Activated CD8-positive, alpha-beta memory T cell treated with anti-CD3 and anti-CD28 coated beads, Interleukin-2, amount 50 U/mL, for 24 hours (primary cell): ENCODE results near the gene NAV2.

Experiments used
- DNase-seq: peaks from one replicate; pipeline ENCODE4 v3.0.0-alpha.2; 2020; ENCODE audit errors: extremely low read depth

Gene NAV2

DNA sequence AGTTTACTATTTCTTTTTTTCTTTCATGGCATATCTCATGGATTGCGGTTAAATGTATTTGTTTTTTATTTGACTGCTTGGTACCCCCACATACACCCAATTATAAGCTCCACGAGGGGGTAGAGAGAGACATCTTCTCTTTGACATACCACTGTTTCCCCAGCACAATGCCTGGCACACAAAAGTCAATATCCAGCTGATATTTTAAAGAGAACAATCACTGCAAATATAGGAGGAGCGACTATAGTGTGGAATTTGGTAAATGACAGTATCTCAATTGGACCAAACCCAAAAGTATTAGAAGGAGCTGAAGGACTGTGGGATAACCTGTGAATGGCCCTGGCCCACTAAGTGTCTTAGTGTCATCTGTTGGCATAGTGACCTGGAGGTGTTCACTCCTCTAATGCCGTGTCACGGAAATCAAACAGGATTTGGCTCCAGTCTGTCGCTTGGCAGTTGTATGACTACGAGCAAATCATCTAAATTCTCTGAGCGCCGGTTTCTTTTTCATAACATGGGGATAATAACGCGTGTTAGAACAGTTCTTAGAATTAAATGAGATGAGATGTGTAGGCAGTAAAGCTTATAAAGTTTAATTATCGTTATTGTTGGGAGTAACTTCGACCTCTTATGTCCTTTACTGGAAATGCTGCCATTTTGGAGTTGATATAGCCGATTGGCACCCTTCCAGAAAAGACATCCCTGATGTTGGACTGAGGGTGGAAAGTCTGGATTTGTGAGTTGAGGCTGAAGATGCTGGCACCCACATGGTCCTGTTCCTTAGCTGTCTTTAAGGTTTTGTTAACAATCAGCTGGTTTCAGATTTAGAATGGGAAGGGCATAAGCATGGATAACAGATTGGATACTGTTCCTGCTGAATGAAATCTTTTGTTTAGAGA lies 303.1 kb downstream of the NAV2 start:
- DNase-seq: no peak

DNA sequence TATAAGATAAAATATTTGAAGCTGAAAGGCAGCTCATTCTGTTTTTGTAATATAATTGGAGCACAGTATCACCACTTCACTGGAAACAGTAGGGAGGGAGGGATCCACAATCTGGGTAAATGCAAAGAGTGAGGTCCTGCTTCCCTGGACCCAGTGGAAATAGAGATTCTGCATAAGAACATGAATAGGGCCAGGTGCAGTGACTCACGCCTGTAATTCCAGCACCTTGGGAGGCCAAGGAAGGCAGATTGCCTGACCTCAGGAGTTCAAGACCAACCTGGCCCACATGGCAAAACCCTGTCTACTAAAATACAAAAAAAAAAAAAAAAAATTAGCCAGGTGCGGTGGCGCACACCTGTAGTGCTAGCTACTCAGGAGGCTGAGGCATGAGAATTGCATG lies 303.9 kb downstream of the NAV2 start:
- no peak for DNase-seq

DNA sequence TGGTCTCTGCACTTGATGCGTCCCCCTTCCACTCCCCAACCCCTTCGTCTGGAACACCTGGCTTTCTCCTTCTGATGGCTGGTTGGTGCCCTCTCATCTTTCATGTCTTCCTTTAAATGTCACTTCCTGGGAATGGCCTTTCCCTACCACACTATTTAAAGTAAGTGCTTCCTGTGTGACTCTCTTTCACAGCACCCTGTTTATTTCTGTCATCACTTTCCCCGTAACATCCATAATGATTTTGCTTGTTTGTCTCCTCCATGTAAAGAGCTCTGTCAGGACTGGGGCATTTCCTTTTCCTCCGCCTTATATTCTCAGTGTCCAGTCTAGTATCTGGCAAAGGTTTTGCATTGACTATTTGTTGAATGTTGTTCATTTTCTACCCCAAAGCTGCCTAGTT lies 304.7 kb downstream of the NAV2 start:
- no peak for DNase-seq

DNA sequence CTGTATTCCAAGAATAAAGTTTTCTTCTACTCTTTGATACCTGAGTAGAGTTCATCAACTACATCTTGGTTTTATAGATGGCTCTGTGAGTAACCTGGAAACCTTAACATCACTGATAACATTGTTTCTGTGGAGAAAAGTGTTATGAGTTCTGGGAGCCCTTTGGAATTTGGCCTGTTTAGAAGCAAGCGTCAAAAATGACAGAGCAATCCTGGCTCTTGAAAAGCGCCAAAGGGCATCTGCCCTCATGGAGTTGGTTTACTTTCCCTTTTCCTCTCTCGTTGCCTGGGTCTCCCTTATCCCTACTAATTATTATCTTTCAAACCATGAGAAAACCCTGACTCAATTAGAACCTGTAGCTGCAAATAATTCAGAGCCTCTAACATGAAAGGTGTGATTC lies 307.6 kb downstream of the NAV2 start:
- DNase-seq: no peak

DNA sequence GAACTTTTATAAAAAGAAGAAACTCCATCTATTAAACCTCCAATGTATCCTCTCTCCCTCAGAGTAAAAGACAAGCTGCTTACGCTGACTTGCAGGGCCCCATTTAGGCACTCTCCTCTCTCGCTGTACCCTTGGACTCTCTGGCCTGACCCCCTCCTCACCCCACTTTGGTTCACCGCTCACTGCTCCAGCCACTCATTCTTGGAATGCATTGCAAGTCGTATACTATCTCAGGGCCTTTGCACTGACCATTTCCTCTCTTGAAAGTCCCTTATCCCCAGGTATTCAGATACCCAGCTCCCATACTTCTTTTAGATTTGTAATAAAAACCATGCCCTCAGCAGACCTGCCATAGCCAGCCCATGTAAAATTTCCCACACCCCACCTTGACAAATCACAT lies 308.1 kb downstream of the NAV2 start:
- DNase-seq: no peak

DNA sequence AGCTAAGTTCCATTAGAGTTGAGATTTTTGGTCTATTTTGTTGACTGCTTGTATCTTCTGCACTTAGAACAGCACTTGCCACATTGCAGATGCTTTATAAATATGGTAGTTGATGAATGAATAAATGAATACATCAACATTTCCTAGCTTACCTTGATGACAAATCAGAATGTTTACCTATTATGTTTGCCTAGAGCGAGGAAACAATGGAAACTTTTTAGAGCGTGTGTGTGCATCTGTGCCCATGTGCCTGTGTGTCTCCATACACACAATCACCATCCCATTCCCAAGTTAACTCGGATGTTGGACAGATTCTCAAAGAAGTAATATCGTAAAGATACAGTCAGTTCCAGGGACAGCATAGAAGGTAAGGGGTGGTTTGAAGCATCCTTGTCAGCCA lies 308.6 kb downstream of the NAV2 start:
- no peak for DNase-seq

DNA sequence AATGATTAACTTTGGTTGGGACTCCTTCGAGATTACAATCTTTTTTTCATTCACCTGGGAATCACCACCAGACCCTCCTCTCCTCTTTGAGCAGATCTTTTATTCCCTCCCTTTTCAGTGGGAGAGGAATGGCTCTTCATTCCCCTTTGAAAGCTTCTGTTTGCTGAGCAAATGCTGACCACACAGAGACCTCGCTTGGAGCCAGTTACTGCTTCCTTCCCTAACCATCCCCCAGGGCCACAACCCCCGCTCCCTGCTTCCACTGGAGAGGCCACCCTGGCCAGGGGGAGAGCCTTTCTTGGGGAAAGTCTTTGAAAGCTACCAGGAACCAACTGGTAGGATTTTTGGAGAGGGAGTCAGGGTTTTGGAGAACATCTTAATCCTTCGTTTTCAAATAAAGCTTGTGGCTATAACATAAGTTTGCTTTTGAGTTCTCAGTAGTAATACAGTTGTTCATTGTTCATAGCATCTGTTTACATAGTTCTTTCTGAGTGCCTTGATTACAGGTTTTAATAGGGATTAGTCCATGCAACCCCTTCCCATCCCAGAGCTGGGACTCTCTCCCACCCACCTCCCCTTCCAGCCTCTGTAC lies 309.2 kb downstream of the NAV2 start:
- DNase-seq: no peak

DNA sequence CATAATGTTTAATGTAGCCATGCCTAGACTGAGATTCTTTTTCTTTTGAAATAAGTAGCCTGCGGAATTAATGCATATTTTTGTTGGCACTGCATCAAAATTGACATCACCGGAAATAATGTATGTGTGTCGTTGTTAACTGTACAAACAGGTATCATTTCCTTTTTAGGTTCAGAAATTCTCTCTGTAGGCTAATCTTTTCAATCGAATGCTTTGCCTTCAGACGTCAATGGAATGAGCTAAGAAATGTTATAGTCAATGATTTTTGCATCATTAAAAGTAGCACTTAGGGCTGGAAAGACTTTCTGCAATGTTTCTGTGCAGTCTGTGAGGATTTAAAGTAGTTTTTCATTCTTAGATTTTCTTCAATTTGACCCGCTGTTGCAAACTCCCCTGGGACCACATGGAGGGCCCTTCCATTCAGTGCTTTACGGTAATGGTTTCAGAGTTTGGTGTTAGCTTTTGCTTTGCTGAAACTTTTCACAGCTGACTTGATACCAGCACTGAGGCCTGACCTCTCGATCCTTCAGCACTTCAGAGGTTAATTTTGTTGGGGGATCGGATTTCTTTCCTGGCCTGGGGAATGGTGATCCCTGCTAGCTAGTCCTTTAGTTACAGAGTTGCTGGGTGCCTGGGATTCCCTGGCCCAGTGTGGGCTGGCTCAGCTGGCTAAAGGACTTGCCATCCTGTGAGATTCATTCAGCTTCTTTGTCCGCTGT lies 309.9 kb downstream of the NAV2 start:
- no peak for DNase-seq

DNA sequence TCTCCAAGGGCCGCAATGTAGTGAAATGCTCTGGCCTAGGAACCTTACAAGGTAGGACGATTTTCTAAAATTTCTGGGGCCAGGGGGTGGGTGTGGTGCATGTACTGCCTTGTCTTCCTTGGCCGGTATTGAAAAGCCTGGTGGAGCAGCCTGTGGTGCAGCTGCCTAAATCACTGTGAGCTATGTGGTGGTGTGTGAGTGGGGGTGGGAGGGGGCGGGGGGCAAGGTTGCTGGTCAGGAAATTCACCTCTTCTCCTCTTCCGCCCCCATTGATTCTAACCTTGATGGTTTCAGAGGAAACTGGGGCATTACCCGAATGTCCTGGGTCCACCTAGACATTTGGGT lies 310.4 kb downstream of the NAV2 start:
- DNase-seq: no peak

DNA sequence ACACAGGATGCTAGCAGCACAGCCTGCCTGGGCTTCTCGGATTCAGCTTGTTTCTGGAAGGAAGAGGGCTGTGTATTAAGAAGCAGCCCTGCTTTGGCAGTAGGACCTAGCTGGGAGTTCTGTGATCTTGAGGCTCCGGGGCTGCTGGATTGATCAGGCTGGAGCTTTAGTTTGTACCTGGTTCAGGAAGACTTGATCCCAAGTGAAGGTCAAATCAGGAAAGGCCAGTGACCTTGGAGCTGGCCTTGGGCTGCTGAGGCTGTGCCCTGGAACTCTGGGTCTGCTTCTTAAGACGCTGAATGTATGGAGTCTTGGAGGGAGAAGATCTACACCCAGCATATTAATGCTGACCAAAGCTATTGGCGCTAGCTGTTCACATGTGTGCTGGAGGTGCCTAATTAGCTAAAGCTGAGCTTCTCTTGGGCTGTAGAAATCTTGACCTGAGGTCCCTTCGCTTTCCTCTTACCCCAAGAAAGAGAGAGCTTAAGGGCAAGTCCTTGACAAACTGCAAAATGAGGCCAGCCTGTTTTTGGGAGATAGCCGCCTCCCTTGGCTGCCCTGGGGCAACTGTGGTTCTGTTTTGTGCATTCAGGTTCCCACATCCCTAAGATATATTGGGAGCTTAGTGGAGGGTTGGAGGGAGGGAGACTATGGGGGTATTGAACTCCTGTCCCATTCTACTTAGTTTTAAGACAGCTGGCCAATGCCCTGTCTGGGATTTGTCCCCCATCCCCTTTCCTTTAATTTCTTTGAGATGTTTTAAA lies 311.7 kb downstream of the NAV2 start:
- DNase-seq: no peak

DNA sequence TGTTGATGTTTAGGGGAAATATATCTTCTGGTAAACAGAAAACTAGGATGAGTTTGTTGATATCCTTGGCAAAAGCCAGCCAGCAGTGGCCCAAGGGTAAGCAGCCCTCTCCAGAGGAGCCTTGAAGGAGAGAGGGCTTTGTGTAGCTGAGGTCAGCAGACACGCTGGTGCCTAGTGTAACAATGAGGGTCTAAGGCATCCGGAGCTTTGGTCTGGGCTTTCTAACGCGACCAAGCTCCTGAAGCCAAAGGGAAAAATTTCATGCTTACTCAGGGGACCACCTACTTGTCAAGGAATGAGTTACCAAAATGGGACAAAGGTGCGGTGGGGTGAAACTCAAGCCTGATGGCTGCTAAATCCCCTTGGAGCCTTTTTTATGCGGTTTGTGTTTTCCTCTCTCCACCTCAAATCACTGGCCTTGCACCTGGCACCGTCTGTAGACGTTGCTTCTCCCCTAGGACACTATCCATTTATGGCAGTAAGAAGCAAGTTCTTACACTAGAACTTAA lies 312.7 kb downstream of the NAV2 start:
- no peak for DNase-seq

DNA sequence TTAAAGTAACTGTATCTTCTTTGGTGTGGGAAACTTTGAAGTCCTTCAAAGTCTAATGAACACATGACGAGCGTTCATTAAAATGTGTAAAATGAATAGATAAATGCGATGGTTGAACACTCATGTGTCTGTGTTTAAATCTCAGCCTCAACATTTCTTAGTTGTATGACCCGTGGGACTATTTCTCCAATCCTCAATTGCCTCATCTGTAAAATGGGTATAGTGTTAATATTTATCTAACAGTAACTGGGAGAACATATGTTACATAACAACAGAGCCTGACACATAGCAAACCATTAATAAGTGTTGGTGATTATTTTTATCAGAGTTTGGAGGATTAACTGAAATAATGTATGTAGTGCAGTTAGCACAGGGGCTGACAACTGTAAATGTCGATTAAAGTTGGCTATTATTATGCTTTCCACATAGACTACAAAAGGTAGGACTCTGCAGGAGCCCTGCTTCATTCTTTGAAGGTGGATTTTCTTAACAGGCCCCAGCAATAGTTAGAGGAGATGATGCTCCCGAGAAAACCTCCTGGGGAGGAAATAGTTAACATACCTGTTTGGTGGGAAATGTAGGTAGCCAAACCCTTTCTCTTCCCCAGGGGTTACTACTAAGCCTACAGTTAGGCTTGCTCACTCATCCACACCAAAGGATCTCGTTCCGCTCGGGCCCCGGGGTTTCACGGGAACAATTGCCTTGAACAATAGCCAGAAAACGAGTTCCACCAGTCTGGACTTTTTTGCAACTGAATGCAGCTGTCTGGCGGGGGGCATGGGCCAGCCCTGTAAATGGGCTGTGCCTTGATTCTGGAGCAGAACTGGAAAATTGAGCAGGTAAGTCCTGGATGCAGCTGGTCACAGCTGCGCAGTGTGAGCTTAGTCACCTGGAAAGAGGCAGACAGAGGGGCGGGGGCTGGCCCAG lies 314.3 kb downstream of the NAV2 start:
- DNase-seq: no peak

DNA sequence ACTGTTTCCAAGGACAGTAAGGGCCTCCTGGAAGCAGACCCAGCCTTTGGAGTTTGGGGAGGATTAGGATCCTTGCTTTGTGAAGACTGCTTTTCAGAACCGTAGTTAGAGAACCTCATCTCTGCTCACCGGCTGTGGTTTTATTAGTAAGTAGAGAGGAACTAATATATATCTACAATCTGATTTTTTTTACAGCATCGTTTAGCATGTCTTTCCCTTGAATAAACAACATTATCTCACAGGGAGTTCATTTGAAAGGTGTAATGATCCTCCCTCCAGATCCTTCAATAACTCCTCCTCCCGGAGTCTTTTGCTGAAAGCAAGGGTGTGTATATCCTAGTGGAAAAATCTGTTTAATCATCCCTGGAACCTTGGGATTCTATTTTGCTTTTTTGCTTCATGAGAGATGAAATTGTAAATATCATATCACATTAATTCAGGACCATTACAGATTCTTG lies 314.9 kb downstream of the NAV2 start:
- DNase-seq: no peak

DNA sequence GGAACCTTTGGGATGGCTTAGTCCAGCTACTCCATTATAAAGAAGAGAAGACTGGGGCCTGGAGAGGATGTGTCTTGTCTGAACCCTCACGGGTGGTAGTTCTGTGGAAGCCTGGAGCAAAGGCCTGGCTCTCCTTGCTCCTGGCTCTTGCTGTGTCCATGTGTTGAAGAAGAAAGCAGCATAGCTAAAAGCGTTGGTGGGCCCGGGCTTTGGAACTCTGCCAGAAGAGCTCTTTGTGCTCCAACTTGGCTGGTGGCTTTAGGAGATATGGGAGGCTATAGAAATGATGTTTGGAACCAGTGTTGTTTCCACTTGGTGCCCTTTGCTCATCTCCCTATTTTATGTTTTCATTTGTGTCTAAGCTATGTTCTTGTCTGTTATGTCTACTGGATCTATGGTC lies 316.6 kb downstream of the NAV2 start:
- DNase-seq: no peak

DNA sequence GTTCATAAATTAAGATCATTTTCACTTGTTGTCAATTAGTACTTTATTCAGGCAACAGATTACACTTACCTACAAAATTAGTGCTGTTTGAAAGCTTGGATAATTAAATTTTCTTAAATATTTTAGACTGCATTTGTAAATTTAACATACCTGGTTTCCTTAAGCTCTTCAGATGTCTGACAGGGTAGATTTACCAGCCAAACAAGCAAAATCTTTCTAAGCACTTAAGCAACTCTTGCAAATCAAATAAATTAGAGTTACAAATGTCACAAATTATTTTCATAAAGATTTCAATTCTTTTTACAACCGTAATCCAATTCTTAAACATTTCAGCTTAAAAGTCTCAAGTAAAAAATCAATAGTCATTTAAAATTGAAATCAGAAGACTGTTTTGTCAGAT lies 317.8 kb downstream of the NAV2 start:
- DNase-seq: no peak

DNA sequence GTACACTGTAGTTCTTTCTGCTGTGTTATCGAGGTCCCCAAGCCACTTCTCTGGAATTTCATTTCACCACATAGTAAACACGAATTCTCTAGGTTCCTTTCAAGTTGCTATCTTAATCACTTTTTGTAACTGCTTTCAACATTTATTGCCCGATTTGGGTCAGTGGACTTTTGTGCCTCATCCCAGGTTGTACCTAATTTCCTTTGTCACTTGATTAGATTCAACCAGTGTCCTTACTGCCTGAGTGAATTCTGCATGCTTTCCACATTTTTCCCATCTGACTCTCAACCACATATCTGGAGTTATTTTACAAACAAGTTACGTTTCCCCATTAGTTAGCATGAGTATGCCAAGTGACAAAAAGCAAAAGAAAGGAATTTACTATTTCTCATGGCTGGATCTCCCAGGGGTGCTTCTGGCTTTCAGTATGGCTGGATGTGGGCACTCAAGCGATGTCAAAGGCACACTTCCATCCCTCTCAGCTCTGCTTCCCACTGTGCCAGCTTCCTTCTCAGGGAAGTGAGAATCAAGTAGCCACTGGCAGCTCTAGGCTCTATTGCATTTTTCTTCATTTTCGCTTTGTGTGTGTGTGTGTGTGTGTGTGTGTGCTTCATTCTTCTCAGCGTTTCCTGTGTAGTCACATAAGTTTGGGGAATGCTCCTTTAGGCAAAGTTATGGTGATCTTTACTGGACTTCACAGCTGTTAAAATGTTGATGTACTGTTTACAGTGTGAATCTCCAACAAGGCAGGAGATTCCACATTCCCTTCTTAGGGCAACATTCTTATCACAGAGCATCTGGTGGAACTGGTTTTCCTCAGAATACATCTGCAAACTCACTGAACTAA lies 318.7 kb downstream of the NAV2 start:
- DNase-seq: no peak

DNA sequence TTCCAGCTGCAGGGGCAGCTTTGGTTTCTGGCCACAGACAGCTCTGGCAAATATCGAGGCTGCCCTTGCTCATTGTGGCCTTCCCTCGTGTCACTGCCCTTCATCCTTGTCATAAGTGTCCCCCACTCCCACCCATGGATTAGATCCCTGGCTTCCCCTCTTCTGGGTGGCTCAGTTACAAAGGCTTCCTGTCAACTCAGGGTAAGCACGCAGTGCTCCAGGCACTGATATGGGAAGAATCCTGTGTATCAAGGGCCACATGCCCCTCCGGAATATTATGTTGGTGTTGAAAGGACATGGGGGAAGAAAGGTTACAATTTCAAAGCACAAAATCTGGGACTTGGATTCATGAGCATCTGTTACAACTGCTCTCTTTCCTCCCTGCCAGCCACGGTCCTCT lies 319.5 kb downstream of the NAV2 start:
- DNase-seq: no peak

DNA sequence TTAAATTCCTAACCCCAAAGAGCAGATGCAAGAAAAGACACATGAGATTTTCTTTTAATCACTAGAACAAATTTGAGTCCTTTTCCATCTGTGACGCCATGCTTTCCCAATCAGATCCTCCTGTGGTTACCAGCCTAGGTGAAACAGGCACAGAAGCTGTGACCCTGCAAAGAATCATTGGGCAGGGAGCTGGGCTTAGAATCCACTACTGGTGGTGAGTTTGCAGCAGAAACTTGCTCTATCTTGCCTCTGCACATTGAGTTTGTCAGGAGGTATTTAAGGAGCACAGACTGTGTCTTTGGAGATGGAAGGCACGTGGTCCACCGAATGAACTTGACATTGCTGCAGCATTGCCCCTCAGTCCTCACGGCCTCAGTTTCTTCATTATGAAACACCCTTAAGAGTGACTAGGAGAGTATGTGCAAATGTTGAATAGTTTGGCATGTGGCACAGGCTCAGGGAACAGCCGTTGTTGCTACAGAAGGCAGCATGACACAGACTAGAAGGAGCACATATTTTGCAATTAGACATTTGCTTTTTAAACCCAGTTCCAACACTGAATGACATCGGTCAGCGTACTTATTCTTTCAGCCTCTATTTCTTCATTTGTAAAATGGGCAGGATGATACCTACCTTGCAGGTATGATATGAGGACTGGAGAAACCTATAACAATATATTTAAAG lies 320.1 kb downstream of the NAV2 start:
- no peak for DNase-seq

DNA sequence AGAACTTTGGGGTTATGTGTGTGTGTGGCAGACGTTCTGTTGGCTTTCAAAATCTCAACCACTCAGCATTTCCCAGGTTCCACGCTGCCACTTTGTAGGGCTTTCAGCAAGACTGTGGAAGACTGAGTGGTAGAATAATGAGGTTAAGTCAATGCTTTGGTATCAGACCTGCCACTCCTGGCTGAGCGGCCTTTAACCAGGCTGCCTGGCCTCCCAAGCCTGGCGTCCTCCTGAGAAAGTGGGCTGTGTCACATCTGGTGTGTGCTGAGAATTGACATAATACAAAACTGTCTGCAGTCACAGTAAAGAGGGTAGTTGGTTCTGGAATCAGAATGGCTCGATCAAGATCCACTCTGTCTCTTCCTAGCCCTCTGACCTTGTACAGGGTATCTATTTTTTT lies 321.2 kb downstream of the NAV2 start:
- DNase-seq: no peak
